ENCODE measurements around the gene LDHA. TPM values are rescaled to one million over a fixed set of nuclear protein-coding genes. Genes with fewer than 3 reads are reported as not detected.

The LDHA gene
- total RNA-seq, 6 donors from 2014 or later = 101 to 417 (median 275) TPM

DNA sequence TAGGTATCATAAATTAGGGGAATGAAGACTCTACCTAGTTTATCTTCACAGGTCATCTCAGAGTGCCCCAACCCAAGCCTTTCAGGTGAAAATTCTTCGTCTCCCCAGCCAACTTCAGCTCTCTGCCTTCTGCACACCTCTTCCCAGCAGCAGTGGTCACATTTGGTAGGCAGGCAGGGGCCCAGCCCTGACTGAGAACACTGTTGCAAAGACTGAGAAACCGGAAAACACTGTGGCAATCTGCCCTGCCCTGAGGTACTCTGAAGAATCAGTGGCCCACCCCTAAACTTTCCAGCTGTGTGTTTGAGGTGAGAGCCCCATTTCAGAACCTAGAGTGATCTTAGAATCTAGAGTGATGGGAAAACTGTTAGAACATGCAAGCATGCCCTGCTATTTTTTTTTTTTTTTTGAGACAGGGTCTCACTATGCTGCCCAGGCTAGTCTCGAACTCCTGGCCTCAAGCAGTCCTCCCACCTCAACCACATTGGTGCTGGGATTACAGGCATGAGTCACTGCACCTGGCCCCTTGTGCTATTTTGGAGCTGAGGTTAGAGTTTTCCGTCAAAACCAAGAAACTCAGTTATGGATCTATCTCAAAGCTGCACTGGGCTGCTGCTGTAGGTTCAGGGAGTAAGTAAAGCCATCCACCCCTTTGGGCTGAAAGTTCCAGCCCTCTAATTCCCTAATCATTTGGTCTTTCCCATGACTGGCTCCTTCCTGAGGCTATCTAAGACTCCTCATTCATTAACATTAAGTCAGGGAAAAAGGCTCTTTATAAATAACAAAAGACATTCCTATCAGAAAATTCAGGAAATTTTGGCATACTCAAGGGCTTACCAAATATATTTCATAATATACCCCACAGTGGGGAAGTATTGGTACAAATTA, 1.7 kb upstream of the LDHA start:
- Histone ChIP-seq H3K4me3 (no peak overlapping the region), H3K36me3 (peaks cover 5 to 12% (median 10%) of the 10 kb centered on the region in 4 donors), H3K9me3 (no peaks in the 10 kb centered on the region), H3K27ac (peak overlapping the region in 1 of 4 donors; percentile 93), H3K27me3 (no peaks in the 10 kb centered on the region), H3K4me1 (peaks cover 16 to 22% (median 17%) of the 10 kb centered on the region in 4 donors)
- 83 to 88% methylated on average over 3 to 4 of the region's 4 CpGs for WGBS, 2 donors
- TF ChIP-seq EP300 (IDR thresholded peaks at IDR 0.05) (no peak), POLR2A (IDR thresholded peaks at IDR 0.05) (no peak), POLR2AphosphoS5 (IDR thresholded peaks at IDR 0.05) (no peak)
- TF ChIP-seq, protein P1, sequence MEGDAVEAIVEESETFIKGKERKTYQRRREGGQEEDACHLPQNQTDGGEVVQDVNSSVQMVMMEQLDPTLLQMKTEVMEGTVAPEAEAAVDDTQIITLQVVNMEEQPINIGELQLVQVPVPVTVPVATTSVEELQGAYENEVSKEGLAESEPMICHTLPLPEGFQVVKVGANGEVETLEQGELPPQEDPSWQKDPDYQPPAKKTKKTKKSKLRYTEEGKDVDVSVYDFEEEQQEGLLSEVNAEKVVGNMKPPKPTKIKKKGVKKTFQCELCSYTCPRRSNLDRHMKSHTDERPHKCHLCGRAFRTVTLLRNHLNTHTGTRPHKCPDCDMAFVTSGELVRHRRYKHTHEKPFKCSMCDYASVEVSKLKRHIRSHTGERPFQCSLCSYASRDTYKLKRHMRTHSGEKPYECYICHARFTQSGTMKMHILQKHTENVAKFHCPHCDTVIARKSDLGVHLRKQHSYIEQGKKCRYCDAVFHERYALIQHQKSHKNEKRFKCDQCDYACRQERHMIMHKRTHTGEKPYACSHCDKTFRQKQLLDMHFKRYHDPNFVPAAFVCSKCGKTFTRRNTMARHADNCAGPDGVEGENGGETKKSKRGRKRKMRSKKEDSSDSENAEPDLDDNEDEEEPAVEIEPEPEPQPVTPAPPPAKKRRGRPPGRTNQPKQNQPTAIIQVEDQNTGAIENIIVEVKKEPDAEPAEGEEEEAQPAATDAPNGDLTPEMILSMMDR (IDR thresholded peaks at IDR 0.05) = no peak
- no peak for ATAC-seq (ENCODE audit: low FRiP score in 2 of 2)
- peak in 1 of 2 donors; percentile 26 for DNase-seq

DNA sequence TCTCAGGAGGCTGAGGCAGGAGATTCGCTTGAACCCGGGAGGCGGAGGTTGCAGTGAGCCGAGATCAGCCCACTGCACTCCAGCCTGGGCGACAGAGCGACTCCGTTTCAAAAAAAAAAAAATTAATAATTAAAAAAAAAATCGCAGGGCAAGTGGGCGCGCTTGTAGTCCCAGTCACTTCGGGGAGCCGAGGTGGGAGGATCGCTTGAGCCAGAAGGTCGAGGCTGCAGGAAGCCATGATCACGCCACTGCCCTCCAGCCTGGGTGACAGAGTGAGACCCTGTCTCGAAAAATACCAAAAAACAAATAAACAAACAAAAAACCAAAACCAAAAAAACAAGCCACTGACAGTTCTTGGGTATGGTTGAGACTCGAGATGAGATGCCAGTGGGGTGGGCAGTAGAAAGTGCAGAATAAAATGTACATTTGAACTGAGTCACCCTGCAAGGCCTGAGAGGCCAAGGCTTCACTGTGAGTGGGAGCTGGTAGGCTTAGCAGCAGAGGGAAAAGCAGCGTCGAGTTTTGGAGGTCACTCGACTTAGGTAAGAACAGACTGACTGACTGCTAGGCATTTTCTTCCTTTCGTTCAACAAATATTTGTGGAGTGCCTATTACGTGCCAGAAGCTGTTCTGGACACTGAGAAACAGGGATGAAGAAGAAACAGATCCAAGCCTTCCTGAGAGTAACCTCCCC, 635 bp upstream of the LDHA start:
- Histone ChIP-seq H3K9me3 (no peaks in the 10 kb centered on the region), H3K27ac (peak overlapping the region; percentile 93 to 96 (median 94)), H3K4me1 (peaks cover 16 to 23% (median 17%) of the 10 kb centered on the region in 4 donors), H3K36me3 (peaks cover 12 to 21% (median 19%) of the 10 kb centered on the region in 4 donors), H3K27me3 (no peaks in the 10 kb centered on the region), H3K4me3 (peak overlapping the region in 3 of 4 donors; percentile 75 to 81 (median 79))
- WGBS, 2 donors = 70 to 75% methylated on average over 22 of the region's 22 CpGs
- ATAC-seq (ENCODE audit: low FRiP score in 2 of 2) = peak in 1 of 2 donors; percentile 0
- no peak for TF ChIP-seq POLR2AphosphoS5 (IDR thresholded peaks at IDR 0.05)
- no peak for TF ChIP-seq POLR2A (IDR thresholded peaks at IDR 0.05)
- no peak for TF ChIP-seq EP300 (IDR thresholded peaks at IDR 0.05)
- TF ChIP-seq, protein P1 (IDR thresholded peaks at IDR 0.05) = no peak
- peak in 1 of 2 donors; percentile 33 for DNase-seq

DNA sequence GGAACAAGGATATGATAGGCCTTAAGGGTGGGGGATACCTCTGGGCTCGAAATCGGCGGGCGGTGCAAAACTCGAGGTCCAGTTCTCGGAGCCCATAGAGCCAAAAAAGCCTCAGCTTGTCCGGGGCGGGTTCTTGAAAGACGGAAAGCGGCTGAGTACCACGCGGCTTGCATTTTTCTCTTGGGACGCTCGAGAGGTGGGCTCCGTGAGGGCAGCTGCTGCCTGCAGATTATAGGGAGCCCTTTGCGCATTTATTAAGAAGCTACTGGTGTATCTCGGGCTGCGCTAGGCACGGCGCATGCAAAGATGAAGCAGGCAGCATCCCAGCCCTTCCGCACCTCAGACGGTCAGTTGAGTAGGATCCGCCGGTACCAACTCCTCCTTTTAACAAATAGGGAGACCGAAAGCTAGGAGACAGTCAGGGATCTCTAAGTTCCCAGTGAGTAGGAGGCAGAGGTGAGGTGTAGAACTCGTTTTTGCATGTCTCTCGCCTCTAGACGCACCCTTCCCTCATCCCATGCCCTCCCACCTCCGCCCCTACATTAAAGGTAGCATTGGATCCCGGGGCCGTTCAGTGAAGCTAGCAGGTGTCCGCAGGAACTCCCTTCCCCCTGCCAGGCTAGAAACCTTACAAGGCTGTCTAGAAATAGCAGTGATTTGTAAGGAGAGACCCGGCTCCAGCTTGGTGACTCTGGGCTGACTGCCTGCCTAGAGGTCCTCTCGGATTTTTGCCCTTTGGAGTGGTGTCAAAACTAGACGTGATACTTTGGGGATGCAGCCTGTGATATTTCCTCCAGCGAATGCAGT, 768 bp downstream of the LDHA start:
- WGBS, 2 donors = 0% methylated on average over 15 to 35 of the region's 36 CpGs
- peaks cover 26 to 35% (median 33%) of the 10 kb centered on the region in 4 donors for H3K36me3 ChIP-seq

More for the DNA sequence above, 768 bp downstream of the LDHA start:
- H3K9me3 ChIP-seq = no peaks in the 10 kb centered on the region
- DNase-seq (peak in 1 of 2 donors; percentile 33), ATAC-seq (ENCODE audit: low FRiP score in 2 of 2) (peak in 1 of 2 donors; percentile 2)
- TF ChIP-seq EP300 (IDR thresholded peaks at IDR 0.05) = no peak
- TF ChIP-seq POLR2A (IDR thresholded peaks at IDR 0.05) = no peak
- TF ChIP-seq, protein P1 (IDR thresholded peaks at IDR 0.05) = no peak
- no peak for TF ChIP-seq POLR2AphosphoS5 (IDR thresholded peaks at IDR 0.05)
- peak overlapping the region; percentile 70 to 81 (median 77) for H3K4me3 ChIP-seq
- peaks cover 16 to 23% (median 17%) of the 10 kb centered on the region in 4 donors for H3K4me1 ChIP-seq
- H3K27me3 ChIP-seq = no peaks in the 10 kb centered on the region
- H3K27ac ChIP-seq = peak overlapping the region; percentile 93 to 96 (median 94)

Data from upper lobe of left lung (tissue), 6 donors.